SK-N-SH (cell line): ENCODE measurements around the gene AMIGO1. TPM values are rescaled to one million over a fixed set of nuclear protein-coding genes. Genes with fewer than 3 reads are reported as not detected.

Experiments used
- CTCF ChIA-PET: fragments of 300-600, 350-600 bp; formaldehyde crosslinking; extraction: SDS; loops from one replicate; lab custom pipeline; 2021; lab: Yijun Ruan, JAX
- POLR2A ChIA-PET: fragments of 350-600 bp; sonication (Branson Sonifier 250); formaldehyde crosslinking; extraction: SDS; loops from one replicate; lab custom pipeline; 2020; ENCODE audit warnings: antibody characterized with exemption, inconsistent platforms; lab: Yijun Ruan, JAX
- DNase-seq: peaks from one replicate; pipeline ENCODE4 v3.0.0; 2012
- H2AFZ ChIP-seq: fragments of 200-600 bp; sonication (generic); 2 replicates; pipeline ENCODE4 v1.8.1; 2016; ENCODE audit warnings: antibody characterized with exemption, mild to moderate bottlenecking, low read depth
- H3F3A ChIP-seq: fragments of 200-600 bp; sonication (generic); replicated peaks from 2 replicates; pipeline ENCODE3; 2016; ENCODE audit warnings: antibody characterized with exemption, mild to moderate bottlenecking; ENCODE audit not compliant: insufficient read depth
- H3K27ac ChIP-seq, 2 experiments: fragments of 200-500 bp in 1 of 2; fragments of 200-600 bp in 1 of 2; sonication (Bioruptor generic) in 1 of 2; sonication (generic), shearing (Covaris generic) in 1 of 2; 2 replicates each; pipeline versions ENCODE4 v1.5.1 to v1.6.1; 2014 to 2016; ENCODE audit warnings: low read depth in 2 of 2, inconsistent platforms in 1 of 2, low read length in 1 of 2, mild to moderate bottlenecking in 1 of 2, mixed read lengths in 1 of 2
- H3K27me3 ChIP-seq: fragments of 200-600 bp; sonication (generic), shearing (Covaris generic); 2 replicates; pipeline ENCODE4 v1.6.1; 2016; ENCODE audit warnings: mixed run types; ENCODE audit not compliant: insufficient read depth
- H3K36me3 ChIP-seq, 2 experiments: fragments of 200-500 bp in 1 of 2; fragments of 200-600 bp in 1 of 2; sonication (Bioruptor generic) in 1 of 2; sonication (generic) in 1 of 2; replicated peaks in 1 of 2; 2 replicates each; pipeline versions ENCODE3 to v1.5.1; 2014 to 2016; ENCODE audit warnings: low read length in 1 of 2, mild to moderate bottlenecking in 1 of 2; ENCODE audit not compliant: insufficient read depth in 2 of 2, control insufficient read depth in 1 of 2
- H3K4me1 ChIP-seq, 2 experiments: fragments of 200-500 bp in 1 of 2; fragments of 200-600 bp in 1 of 2; sonication (Bioruptor generic) in 1 of 2; sonication (generic), shearing (Covaris generic) in 1 of 2; 2 replicates each; pipeline versions ENCODE4 v1.5.1 to v1.6.1; 2014 to 2016; ENCODE audit warnings: low read depth in 1 of 2, low read length in 1 of 2, mixed run types in 1 of 2; ENCODE audit not compliant: insufficient read depth in 2 of 2, control insufficient read depth in 1 of 2
- H3K4me2 ChIP-seq: fragments of 200-600 bp; sonication (generic), shearing (Covaris generic); 2 replicates; pipeline ENCODE4 v1.6.1; 2017; ENCODE audit warnings: mixed run types
- H3K4me3 ChIP-seq, 2 experiments: fragments of 200-500 bp in 1 of 2; fragments of 200-600 bp in 1 of 2; sonication (Bioruptor generic) in 1 of 2; sonication (generic), shearing (Covaris generic) in 1 of 2; 2 replicates each; pipeline versions ENCODE4 v1.5.1 to v1.8.1; 2014 to 2016; ENCODE audit warnings: low read depth in 2 of 2, inconsistent platforms in 1 of 2, low read length in 1 of 2, mild to moderate bottlenecking in 1 of 2, mixed read lengths in 1 of 2, moderate library complexity in 1 of 2
- H3K79me2 ChIP-seq: fragments of 200-600 bp; sonication (generic); 2 replicates; pipeline ENCODE4 v1.8.1; 2017; ENCODE audit warnings: mild to moderate bottlenecking; ENCODE audit not compliant: insufficient read depth
- H3K9ac ChIP-seq: fragments of 200-600 bp; sonication (generic); 2 replicates; pipeline ENCODE4 v1.6.1; 2017; ENCODE audit warnings: mixed run types
- H3K9me2 ChIP-seq: fragments of 200-600 bp; sonication (generic); 2 replicates; pipeline ENCODE4 v1.6.1; 2017; ENCODE audit warnings: mixed run types
- H3K9me3 ChIP-seq: fragments of 200-600 bp; sonication (generic); 2 replicates; pipeline ENCODE4 v1.6.1; 2017; ENCODE audit warnings: mixed run types, mild to moderate bottlenecking, moderate library complexity
- H4K20me1 ChIP-seq: fragments of 200-600 bp; sonication (generic); 2 replicates; pipeline ENCODE4 v1.6.1; 2017; ENCODE audit warnings: mild to moderate bottlenecking, mixed run types; ENCODE audit not compliant: insufficient read depth
- FOXJ3 ChIP-seq: sonication (generic); formaldehyde crosslinking; IDR thresholded peaks from 2 replicates; pipeline ENCODE4 v1.5.1; 2020; ENCODE audit warnings: mild to moderate bottlenecking, missing genetic modification reagents
- FOXM1 ChIP-seq: IDR thresholded peaks from 2 replicates; pipeline ENCODE4 v1.4.0; 2012; ENCODE audit warnings: low read depth, mild to moderate bottlenecking
- JUND ChIP-seq: IDR thresholded peaks from 2 replicates; pipeline ENCODE4 v1.4.0; 2012
- MEF2A ChIP-seq: IDR thresholded peaks from 2 replicates; pipeline ENCODE4 v1.4.0; 2012; ENCODE audit warnings: low read depth, borderline replicate concordance
- MXI1 ChIP-seq: IDR thresholded peaks from 2 replicates; pipeline ENCODE4 v1.6.1; 2012; ENCODE audit warnings: mild to moderate bottlenecking, low read depth, low read length, improper control_type of control experiment
- SIN3A ChIP-seq: IDR thresholded peaks from 2 replicates; pipeline ENCODE4 v1.6.1; 2012; ENCODE audit warnings: low read depth, mild to moderate bottlenecking, low read length, moderate library complexity, borderline replicate concordance
- TAF1 ChIP-seq: IDR thresholded peaks from 2 replicates; pipeline ENCODE4 v1.6.1; 2012; ENCODE audit warnings: low read depth, mild to moderate bottlenecking, low read length, moderate library complexity, borderline replicate concordance
- YY1 ChIP-seq: IDR thresholded peaks from 2 replicates; pipeline ENCODE4 v1.4.0; 2012; ENCODE audit warnings: low read depth, mild to moderate bottlenecking
- WGBS: methylation state at CpG from one replicate; pipeline ENCODE4 v1.1.6; 2017; ENCODE audit warnings: low lambda C conversion rate; 5-methylcytosine and 5-hydroxymethylcytosine counted together
- polyA plus RNA-seq, 3 experiments: library from polyadenylated mRNA; depleted of rRNA; stranded (reverse); fragments of >200 nt; gene quantifications; 2 replicates each; pipeline ENCODE4 v1.2.3, GENCODE V29; 2012
- TF ChIP-seq, protein P1 (sequence below): IDR thresholded peaks from 2 replicates; pipeline ENCODE4 v1.4.0; 2012; ENCODE audit warnings: low read depth
- TF ChIP-seq, protein P2 (sequence below): IDR thresholded peaks from 2 replicates; pipeline ENCODE4 v1.4.0; 2012; ENCODE audit warnings: low read depth, borderline replicate concordance
- TF ChIP-seq, protein P3 (sequence below): fragments of 200-600 bp; sonication (generic); IDR thresholded peaks from 2 replicates; pipeline ENCODE4 v1.6.1; 2017; ENCODE audit warnings: antibody characterized with exemption, mild to moderate bottlenecking, moderate library complexity
- TF ChIP-seq, protein P4 (sequence below): IDR thresholded peaks from 2 replicates; pipeline ENCODE4; 2012
- TF ChIP-seq, protein P5 (sequence below): fragments of 150-350 bp; IDR thresholded peaks from 2 replicates; pipeline ENCODE4 v1.6.1; 2016; ENCODE audit warnings: mild to moderate bottlenecking, low read depth, low read length

AMIGO1 gene
- polyA plus RNA-seq, 1 of the 3 experiments (the other 2 are of a cell fraction), result 0.95 TPM

DNA sequence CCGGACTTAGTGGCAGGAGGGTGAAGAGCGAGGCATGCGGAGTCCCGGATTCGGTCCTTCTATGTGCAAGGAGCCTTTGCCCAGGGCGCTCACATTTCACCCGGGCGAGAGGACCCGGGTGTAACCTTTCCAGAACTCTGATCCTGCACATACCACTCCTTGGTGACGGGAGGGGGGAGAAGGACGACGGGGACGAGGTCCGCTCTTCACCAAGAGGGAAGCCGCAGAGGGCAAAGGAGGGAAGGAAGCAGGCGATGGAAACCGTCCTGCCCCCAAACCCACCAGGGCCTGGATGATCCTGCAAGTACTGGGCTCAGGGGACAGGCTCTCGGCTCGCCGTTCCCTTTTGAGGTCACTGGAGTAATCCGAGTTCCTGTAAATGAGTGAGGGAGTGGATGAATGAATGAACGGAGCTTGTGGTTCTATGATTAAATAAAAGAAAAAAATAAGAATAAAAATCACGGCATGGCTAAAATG is 42.2 kb downstream of the AMIGO1 start:
- no peak for DNase-seq
- ChIA-PET CTCF (interaction anchor here (1.1 kb wide), 1 partner anchor 23 kb away, joined by 5 read pairs; no protein-coding TSS in a partner anchor), POLR2A (no interaction called here)
- Histone ChIP-seq H3K4me1 (no peaks in the 10 kb centered on the region), H3K9ac (no peak overlapping the region), H2AFZ (no peak overlapping the region), H3K27ac (no peak overlapping the region), H3K4me2 (no peak overlapping the region), H3K4me3 (no peak overlapping the region), H3F3A (no peaks in the 10 kb centered on the region), H4K20me1 (no peaks in the 10 kb centered on the region), H3K79me2 (no peaks in the 10 kb centered on the region), H3K9me2 (no peaks in the 10 kb centered on the region), H3K27me3 (peaks cover 94% of the 10 kb centered on the region), H3K36me3 (no peaks in the 10 kb centered on the region), H3K9me3 (no peaks in the 10 kb centered on the region)
- WGBS, result 44% methylated on average over 15 of the region's 23 CpGs
- TF ChIP-seq MEF2A, result no peak
- no peak for TF ChIP-seq YY1
- TF ChIP-seq MXI1, result no peak
- TF ChIP-seq, protein P1, sequence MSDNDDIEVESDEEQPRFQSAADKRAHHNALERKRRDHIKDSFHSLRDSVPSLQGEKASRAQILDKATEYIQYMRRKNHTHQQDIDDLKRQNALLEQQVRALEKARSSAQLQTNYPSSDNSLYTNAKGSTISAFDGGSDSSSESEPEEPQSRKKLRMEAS, result no peak
- TF ChIP-seq, protein P2, sequence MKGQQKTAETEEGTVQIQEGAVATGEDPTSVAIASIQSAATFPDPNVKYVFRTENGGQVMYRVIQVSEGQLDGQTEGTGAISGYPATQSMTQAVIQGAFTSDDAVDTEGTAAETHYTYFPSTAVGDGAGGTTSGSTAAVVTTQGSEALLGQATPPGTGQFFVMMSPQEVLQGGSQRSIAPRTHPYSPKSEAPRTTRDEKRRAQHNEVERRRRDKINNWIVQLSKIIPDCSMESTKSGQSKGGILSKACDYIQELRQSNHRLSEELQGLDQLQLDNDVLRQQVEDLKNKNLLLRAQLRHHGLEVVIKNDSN, result no peak
- no peak for TF ChIP-seq TAF1
- TF ChIP-seq, protein P3, sequence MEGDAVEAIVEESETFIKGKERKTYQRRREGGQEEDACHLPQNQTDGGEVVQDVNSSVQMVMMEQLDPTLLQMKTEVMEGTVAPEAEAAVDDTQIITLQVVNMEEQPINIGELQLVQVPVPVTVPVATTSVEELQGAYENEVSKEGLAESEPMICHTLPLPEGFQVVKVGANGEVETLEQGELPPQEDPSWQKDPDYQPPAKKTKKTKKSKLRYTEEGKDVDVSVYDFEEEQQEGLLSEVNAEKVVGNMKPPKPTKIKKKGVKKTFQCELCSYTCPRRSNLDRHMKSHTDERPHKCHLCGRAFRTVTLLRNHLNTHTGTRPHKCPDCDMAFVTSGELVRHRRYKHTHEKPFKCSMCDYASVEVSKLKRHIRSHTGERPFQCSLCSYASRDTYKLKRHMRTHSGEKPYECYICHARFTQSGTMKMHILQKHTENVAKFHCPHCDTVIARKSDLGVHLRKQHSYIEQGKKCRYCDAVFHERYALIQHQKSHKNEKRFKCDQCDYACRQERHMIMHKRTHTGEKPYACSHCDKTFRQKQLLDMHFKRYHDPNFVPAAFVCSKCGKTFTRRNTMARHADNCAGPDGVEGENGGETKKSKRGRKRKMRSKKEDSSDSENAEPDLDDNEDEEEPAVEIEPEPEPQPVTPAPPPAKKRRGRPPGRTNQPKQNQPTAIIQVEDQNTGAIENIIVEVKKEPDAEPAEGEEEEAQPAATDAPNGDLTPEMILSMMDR, result no peak
- TF ChIP-seq, protein P4, sequence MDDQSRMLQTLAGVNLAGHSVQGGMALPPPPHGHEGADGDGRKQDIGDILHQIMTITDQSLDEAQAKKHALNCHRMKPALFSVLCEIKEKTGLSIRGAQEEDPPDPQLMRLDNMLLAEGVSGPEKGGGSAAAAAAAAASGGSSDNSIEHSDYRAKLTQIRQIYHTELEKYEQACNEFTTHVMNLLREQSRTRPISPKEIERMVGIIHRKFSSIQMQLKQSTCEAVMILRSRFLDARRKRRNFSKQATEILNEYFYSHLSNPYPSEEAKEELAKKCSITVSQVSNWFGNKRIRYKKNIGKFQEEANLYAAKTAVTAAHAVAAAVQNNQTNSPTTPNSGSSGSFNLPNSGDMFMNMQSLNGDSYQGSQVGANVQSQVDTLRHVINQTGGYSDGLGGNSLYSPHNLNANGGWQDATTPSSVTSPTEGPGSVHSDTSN, result no peak
- TF ChIP-seq FOXJ3 (CRISPR knock-in tag), result no peak
- TF ChIP-seq, protein P5, sequence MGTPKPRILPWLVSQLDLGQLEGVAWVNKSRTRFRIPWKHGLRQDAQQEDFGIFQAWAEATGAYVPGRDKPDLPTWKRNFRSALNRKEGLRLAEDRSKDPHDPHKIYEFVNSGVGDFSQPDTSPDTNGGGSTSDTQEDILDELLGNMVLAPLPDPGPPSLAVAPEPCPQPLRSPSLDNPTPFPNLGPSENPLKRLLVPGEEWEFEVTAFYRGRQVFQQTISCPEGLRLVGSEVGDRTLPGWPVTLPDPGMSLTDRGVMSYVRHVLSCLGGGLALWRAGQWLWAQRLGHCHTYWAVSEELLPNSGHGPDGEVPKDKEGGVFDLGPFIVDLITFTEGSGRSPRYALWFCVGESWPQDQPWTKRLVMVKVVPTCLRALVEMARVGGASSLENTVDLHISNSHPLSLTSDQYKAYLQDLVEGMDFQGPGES, result no peak
- TF ChIP-seq JUND, result no peak
- no peak for TF ChIP-seq FOXM1
- no peak for TF ChIP-seq SIN3A
